ENCODE measurements around the gene CDC14A.

The CDC14A gene

GRCh38 chr1:100485855-100486258, 133.6 kb downstream of the CDC14A start:
- DNase-seq (ENCODE audit: low read depth, low spot score): no peak

DNA sequence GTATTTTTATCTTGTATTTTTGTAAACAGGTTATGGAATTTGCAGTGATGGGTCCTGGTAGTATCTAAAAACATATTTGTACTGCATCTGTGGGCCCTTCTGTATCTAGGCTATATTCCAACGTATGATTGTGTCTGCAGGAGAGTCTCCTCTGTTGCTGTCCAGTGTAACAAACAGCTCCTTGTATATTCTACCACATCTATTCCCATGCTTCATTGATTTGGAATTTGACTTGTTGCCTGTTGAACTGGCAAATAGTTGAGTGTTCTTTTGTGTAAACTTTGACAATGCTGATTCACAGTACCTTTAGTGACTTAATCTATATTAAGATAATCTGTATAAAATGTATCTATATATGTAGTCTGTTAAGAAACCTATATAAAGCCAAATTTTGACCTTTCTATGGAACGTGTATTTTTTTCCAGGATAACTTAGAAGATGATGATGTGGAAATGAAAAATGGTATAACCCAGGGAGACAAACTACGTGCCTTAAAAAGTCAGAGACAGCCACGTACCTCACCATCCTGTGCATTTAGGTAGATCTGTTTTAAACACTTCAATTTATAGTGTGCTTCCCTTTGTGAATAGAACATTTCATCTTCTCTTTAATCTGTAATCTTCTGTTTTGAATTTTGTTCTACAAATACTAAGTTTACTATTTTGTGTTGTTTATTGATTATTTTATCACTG, 142.2 kb downstream of the CDC14A start:
- peak; percentile 34 for DNase-seq (ENCODE audit: low read depth, low spot score)

GRCh38 chr1:100496896-100497295, 144.6 kb downstream of the CDC14A start:
- DNase-seq (ENCODE audit: low read depth, low spot score): no peak

DNA sequence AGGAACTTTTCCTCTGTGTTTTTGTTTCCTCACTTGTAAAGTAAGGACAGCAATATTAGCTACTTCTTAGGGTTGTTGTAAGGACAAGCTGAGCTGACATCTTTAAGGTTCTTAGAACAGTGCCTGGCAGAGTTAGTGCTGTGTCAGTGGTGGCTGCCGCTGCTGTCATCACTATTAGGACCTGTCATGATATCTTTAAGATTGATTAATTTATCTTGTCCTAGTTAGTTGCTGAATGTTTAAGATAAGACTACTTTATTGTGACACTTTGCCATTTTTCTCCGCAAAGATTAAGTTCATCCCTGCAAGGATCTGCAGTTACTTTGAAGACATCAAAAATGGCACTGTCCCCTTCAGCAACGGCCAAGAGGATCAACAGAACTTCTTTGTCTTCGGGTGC, 145.5 kb downstream of the CDC14A start:
- DNase-seq (ENCODE audit: low read depth, low spot score): no peak

GRCh38 chr1:100499194-100499811, 147.0 kb downstream of the CDC14A start:
- DNase-seq (ENCODE audit: low read depth, low spot score): peak; percentile 3

- no peak for DNase-seq (ENCODE audit: low read depth, low spot score)
These were observed 149.9 kb downstream of the CDC14A start for GRCh38 chr1:100502052-100502792.

DNA sequence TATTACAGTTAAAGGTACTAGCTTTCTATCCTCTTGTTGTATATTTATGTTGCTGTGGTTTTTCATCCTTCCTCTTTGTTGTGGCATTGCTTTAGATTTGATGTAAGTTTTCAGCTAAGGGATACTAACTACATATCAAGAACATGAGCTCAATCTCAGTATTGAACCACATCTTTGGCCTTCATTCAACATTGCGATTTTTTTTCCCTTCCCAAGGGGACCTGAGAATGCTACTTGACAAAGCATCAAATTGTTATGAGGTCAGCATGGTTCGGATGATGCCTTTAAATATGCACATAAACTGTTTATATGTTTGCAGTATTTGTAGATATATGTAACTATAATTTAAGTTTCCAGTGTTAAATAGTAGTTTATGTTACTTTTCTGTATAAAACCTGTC, 153.9 kb downstream of the CDC14A start:
- no peak for DNase-seq (ENCODE audit: low read depth, low spot score)

GRCh38 chr1:100510451-100510850, 158.1 kb downstream of the CDC14A start:
- DNase-seq (ENCODE audit: low read depth, low spot score): no peak

- DNase-seq (ENCODE audit: low read depth, low spot score): no peak
These were observed 158.8 kb downstream of the CDC14A start for GRCh38 chr1:100511058-100511457.

DNA sequence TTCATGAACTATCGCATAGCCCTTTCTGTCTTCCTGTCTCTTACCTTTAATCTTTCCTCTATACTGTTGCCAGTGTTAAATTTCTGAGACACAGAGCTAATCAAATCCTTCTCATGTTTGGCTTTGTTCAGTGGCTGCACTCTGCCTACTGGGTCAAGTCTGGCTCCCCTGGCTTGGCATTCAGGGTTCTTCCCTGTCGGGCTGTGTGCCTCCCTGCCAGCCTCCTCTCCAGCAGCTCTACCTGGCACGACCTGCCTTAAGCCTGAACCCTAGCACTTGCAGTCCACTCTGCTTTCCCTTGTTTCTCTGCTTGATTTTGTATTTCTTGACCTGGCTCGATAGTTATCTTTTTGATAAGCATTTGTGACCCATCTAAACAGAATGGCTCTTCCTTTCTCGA, 159.5 kb downstream of the CDC14A start:
- no peak for DNase-seq (ENCODE audit: low read depth, low spot score)

- DNase-seq (ENCODE audit: low read depth, low spot score): no peak
These were observed 160.6 kb downstream of the CDC14A start for GRCh38 chr1:100512803-100513352.

DNA sequence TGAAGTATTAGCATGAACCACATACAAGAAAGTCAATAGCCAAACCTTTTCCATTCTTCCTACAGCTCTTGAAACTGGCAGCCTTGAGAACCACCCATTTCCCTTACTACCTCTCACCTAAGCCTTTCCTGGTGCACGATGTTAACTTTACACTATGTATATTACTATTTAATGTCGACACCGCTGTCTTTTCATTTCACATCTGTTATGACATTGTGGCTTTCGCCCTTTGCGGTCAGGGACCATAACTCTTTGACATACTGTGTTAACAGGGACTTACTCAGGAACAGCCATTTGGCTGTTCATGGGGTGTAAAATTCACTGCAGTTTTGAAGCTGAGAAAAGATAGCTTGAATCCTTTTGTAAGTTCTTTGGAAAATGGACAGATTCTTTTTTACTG, 164.6 kb downstream of the CDC14A start:
- DNase-seq (ENCODE audit: low read depth, low spot score): no peak

GRCh38 chr1:100517515-100517914, 165.2 kb downstream of the CDC14A start:
- DNase-seq (ENCODE audit: low read depth, low spot score): no peak

DNA sequence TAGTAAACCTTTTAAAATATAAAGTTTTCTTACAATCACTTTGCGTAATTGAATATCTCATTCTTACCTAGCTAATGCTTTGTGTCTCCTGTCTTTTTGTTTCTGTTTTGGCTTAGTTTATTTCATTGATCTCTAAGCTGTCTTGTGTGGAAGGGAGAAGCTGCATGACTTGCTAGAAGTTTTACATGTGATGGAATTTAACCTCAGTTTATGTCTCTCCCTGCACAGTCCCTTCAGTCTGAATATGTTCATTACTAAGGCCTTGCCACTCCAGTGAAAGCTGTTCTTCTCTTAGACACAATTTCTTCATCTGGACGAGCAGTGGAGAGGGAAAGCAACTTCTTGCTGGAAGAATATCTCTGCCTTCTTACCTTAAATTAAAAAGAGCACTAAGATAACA, 165.7 kb downstream of the CDC14A start:
- DNase-seq (ENCODE audit: low read depth, low spot score): no peak

- DNase-seq (ENCODE audit: low read depth, low spot score): no peak
These were observed 170.8 kb downstream of the CDC14A start for GRCh38 chr1:100523038-100523652.

DNA sequence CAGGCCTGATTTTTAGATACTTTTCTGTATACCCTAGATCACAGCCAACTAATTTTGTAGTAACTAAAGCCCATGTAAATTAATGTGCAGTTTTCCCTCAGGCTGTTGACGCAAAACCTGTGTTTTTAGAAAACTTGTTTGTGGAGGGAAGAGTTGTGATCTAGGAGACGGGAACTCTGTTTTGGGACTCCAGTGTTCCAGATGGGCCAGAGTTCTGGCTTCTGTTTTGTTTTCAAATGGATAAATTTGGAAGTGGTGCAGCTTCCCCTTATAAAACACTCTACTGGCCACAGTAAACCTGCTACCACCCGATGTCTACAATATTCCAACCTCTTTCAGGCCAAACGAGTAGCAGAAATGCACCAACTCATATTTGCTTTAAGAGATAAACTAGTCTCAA, 172.0 kb downstream of the CDC14A start:
- DNase-seq (ENCODE audit: low read depth, low spot score): no peak

DNA sequence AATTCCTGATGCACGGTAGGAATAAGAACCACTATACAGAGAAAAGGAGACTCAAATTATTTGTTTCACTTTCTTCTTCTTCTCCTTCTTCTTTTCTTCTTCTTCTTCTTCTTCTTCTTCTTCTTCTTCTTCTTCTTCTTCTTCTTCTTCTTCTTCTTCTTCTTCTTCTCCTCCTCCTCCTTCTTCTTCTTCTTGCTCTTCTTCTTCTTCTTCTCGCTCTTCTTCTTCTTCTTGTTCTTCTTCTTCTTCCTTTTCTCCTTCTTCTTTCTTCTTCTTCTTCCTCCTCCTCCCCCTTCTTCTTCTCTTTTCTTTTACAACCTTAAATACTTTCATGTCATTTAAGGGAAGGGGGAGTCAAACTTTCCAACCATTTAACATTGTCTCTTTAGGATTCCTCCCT, 174.6 kb downstream of the CDC14A start:
- no peak for DNase-seq (ENCODE audit: low read depth, low spot score)

GRCh38 chr1:100528871-100529270, 176.6 kb downstream of the CDC14A start:
- DNase-seq (ENCODE audit: low read depth, low spot score): peak; percentile 72

- no peak for DNase-seq (ENCODE audit: low read depth, low spot score)
These were observed 177.8 kb downstream of the CDC14A start for GRCh38 chr1:100530141-100530540.

DNA sequence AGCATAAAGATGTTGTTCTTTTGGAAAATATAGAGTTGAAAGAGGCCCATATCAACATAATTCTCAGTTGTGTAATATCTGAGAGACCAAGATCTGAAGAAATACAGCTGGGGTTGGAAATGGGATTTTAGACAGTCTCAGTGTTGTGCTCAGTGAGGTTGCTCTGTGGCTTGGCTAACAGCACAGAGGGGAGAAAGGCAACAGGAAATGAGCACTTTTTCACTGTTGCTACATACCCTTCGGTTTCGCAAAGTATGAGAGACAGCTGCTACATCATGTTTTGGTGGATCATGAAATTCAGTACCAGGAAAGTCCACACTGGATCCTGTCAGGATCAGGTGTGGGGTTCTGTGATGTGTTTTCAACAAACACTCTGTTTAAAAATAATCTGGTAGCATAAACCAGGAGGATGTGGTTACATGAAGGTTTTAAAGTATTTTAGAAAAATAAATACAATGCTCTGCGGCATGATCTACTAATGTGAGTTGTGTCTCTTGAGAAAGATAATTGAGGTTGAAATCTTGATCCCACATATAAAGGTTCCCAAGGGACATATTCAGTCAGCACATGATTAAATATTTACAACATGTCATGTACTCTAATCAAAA, 178.7 kb downstream of the CDC14A start:
- peak; percentile 27 for DNase-seq (ENCODE audit: low read depth, low spot score)

DNA sequence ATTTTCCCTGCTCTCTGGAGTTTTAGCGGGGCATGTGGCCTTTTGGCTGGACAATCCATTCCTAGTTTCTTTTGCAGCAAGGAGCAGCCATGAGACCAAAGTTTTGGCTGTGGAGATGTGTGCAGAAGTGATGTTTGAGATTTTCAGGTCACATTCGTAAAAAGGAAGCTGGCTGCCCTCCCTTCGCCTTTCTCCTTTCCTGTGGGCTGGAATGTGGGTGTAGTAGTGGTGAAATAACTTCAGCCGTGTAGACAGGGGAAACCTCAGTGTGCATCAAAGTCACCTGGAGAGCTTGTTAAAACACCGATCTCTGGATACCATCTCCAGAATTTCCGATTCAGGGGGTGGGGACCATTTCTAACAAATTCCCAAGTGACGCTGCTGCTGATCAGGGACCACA, 180.3 kb downstream of the CDC14A start:
- DNase-seq (ENCODE audit: low read depth, low spot score): no peak

GRCh38 chr1:100535264-100535663, 183.0 kb downstream of the CDC14A start:
- no peak for DNase-seq (ENCODE audit: low read depth, low spot score)
